Measurements from ENCODE around the gene FAM50B. TPM values are rescaled to one million over a fixed set of nuclear protein-coding genes. Genes with fewer than 3 reads are reported as not detected.

Gene FAM50B
- total and polyA plus RNA-seq, 2 of the 4 experiments (the other 2 are of a cell fraction): 4.1 to 7.4 TPM

DNA sequence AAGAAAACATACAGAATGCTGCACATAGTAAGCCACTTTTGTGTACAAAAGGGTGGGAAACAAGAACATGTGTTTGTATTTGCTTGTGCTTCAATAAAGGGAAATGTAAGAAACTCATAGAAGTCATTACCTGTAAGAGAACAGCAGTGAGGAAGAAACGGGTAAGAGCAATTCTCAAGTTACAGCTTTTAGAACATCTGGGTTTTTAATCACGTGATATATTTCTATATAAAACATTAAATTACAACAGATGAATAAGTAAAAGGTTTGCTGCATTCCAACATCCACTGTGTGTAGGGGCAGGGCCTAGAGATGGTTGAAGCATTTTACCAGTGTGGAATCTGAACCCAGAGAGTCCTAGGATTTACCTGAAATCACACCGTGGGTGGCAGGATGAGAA lies 36.6 kb upstream of the FAM50B start:
- dilution Hi-C loops (cut with HindIII; ENCODE audit: low sequenced_read_pairs, unreplicated experiment): no loop called here
- Histone ChIP-seq H2BK5ac (ENCODE audit: low read depth, low read length, poor library complexity, severe bottlenecking) (no peak overlapping the region), H4K5ac (ENCODE audit: low read depth, low read length) (no peak overlapping the region), H3K23ac (ENCODE audit: low read depth, low read length) (no peak overlapping the region), H3K79me1 (ENCODE audit: low read depth in 1 of 2, low read length in 2 of 2) (peaks cover 0 to 3% of the 10 kb centered on the region in 2 experiments; a peak in 1 of 4 replicates), H2AK5ac (ENCODE audit: low read depth, low read length) (peak overlapping the region; percentile 54; the same call in 1 of the 2 replicates), H4K8ac (ENCODE audit: low read depth in 2 of 2, low read length in 2 of 2) (0 out of 4 replicates have a peak overlapping the region, but pooled peaks of 1 of the 2 experiments have one; percentile 14), H3K27me3 (ENCODE audit: control insufficient read depth, insufficient read depth, low read length) (no peaks in the 10 kb centered on the region), H2BK120ac (ENCODE audit: low read depth, low read length) (peak overlapping the region; percentile 46; the same call in 1 of the 2 replicates), H3K4me1 (ENCODE audit: control insufficient read depth, insufficient read depth, low read length) (peaks cover 18% of the 10 kb centered on the region), H2AK9ac (replicated peaks; ENCODE audit: low read depth, low read length, poor library complexity) (no peak overlapping the region), H3K9me1 (ENCODE audit: insufficient read depth, low read length) (peaks cover 27% of the 10 kb centered on the region), H2BK15ac (ENCODE audit: low read depth, low read length) (peak overlapping the region; percentile 74; the same call in 1 of the 3 replicates), H3K4me2 (ENCODE audit: low read depth, low read length) (no peak overlapping the region), H3K9me3 (ENCODE audit: control insufficient read depth, insufficient read depth, low read length) (no peaks in the 10 kb centered on the region), H2BK20ac (ENCODE audit: low read depth, low read length) (peak overlapping the region; percentile 52), H3K18ac (ENCODE audit: low read depth, low read length) (0 out of 2 replicates have a peak overlapping the region, but pooled peaks have one; percentile 53), H3K36me3 (ENCODE audit: control insufficient read depth, insufficient read depth, low read length) (no peaks in the 10 kb centered on the region), H4K91ac (ENCODE audit: insufficient read depth, low read depth, low read length) (no peak overlapping the region), H3K27ac (ENCODE audit: insufficient read depth, low read length) (no peak overlapping the region), H3K9ac (ENCODE audit: low read depth, low read length) (no peak overlapping the region), H2AFZ (replicated peaks; ENCODE audit: low read length, poor library complexity) (no peak overlapping the region), H3K4ac (ENCODE audit: low read depth, low read length) (peak overlapping the region; percentile 49), H3K56ac (ENCODE audit: extremely low read depth, insufficient read depth, low read length) (no peak overlapping the region), H4K20me1 (ENCODE audit: insufficient read depth, low read length) (no peaks in the 10 kb centered on the region), H3K14ac (replicated peaks; ENCODE audit: low read depth, low read length) (no peak overlapping the region), H3K4me3 (ENCODE audit: insufficient read depth, low read depth, low read length) (no peak overlapping the region)
- ATAC-seq (ENCODE audit: low read depth) (no peak), DNase-seq (no peak)
- BruUV-seq (replicated peaks): no TSS peak
- WGBS, 2 experiments (ENCODE audit: extremely low coverage in 2 of 2, insufficient read length in 1 of 2): no CpG with 5 or more reads among the region's 3 CpGs
- ChIA-PET POLR2A (ENCODE audit: unreplicated experiment) (no interaction called here), CTCF (no interaction called here)
- in situ Hi-C loops (cut with MboI; ENCODE audit: low sequenced_read_pairs): no loop called here
- TF ChIP-seq RCOR1 (IDR thresholded peaks at IDR 0.05; ENCODE audit: insufficient replicate concordance, low read length) (no peak), CEBPB (IDR thresholded peaks at IDR 0.05; ENCODE audit: low read depth, low read length) (no peak), MXI1 (IDR thresholded peaks at IDR 0.05; ENCODE audit: borderline replicate concordance, low read depth, low read length) (no peak), BHLHE40 (IDR thresholded peaks at IDR 0.05; ENCODE audit: low read depth, low read length) (no peak), SMC3 (IDR thresholded peaks at IDR 0.05; ENCODE audit: low read depth, low read length) (no peak), RAD21 (IDR thresholded peaks at IDR 0.05; ENCODE audit: low read length) (no peak), NFE2L2 (IDR thresholded peaks at IDR 0.05; ENCODE audit: low read depth, low read length) (no peak), RFX5 (IDR thresholded peaks at IDR 0.05; ENCODE audit: low read depth, low read length) (no peak), MAZ (IDR thresholded peaks at IDR 0.05; ENCODE audit: borderline replicate concordance, low read depth, low read length) (no peak), POLR2A (IDR thresholded peaks at IDR 0.05; ENCODE audit: low read depth, low read length) (no peak), CHD1 (IDR thresholded peaks at IDR 0.05; ENCODE audit: low read depth, low read length) (no peak), MAFK (IDR thresholded peaks at IDR 0.05; ENCODE audit: low read depth, low read length) (no peak)
- TF ChIP-seq, protein P1, sequence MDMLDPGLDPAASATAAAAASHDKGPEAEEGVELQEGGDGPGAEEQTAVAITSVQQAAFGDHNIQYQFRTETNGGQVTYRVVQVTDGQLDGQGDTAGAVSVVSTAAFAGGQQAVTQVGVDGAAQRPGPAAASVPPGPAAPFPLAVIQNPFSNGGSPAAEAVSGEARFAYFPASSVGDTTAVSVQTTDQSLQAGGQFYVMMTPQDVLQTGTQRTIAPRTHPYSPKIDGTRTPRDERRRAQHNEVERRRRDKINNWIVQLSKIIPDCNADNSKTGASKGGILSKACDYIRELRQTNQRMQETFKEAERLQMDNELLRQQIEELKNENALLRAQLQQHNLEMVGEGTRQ (IDR thresholded peaks at IDR 0.05; ENCODE audit: low read depth, low read length): no peak
- TF ChIP-seq, protein P2, sequence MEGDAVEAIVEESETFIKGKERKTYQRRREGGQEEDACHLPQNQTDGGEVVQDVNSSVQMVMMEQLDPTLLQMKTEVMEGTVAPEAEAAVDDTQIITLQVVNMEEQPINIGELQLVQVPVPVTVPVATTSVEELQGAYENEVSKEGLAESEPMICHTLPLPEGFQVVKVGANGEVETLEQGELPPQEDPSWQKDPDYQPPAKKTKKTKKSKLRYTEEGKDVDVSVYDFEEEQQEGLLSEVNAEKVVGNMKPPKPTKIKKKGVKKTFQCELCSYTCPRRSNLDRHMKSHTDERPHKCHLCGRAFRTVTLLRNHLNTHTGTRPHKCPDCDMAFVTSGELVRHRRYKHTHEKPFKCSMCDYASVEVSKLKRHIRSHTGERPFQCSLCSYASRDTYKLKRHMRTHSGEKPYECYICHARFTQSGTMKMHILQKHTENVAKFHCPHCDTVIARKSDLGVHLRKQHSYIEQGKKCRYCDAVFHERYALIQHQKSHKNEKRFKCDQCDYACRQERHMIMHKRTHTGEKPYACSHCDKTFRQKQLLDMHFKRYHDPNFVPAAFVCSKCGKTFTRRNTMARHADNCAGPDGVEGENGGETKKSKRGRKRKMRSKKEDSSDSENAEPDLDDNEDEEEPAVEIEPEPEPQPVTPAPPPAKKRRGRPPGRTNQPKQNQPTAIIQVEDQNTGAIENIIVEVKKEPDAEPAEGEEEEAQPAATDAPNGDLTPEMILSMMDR (conservative IDR thresholded peaks at IDR 0.05; ENCODE audit: low read depth, low read length): no peak
- TF ChIP-seq, protein P3, sequence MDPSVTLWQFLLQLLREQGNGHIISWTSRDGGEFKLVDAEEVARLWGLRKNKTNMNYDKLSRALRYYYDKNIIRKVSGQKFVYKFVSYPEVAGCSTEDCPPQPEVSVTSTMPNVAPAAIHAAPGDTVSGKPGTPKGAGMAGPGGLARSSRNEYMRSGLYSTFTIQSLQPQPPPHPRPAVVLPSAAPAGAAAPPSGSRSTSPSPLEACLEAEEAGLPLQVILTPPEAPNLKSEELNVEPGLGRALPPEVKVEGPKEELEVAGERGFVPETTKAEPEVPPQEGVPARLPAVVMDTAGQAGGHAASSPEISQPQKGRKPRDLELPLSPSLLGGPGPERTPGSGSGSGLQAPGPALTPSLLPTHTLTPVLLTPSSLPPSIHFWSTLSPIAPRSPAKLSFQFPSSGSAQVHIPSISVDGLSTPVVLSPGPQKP (IDR thresholded peaks at IDR 0.05; ENCODE audit: borderline replicate concordance, low read depth, low read length): no peak
- intact Hi-C loops (cut with micrococcal nuclease): no loop called here

Data from IMR-90 (cell line).